Measurements from ENCODE around the gene TRPV6.

The TRPV6 gene

GRCh38 chr7:142856565-142857245 is 28.8 kb downstream of the TRPV6 start:
- FAIRE-seq = no peak
- no peak for DNase-seq (ENCODE audit: insufficient read length, low spot score)

GRCh38 chr7:142855756-142856564 is 29.6 kb downstream of the TRPV6 start:
- DNase-seq (ENCODE audit: insufficient read length, low spot score) (no peak), FAIRE-seq (no peak)

GRCh38 chr7:142855114-142855743 is 30.3 kb downstream of the TRPV6 start:
- DNase-seq (ENCODE audit: insufficient read length, low spot score) (no peak), FAIRE-seq (no peak)

GRCh38 chr7:142854372-142855113 is 31.0 kb downstream of the TRPV6 start, which contains the start of gene EPHB6:
EPHB6 (plus strand) TSS chr7:142855076; CDS start chr7:142863228, 8,152 bp downstream.
- no peak for FAIRE-seq
- DNase-seq (ENCODE audit: insufficient read length, low spot score) = peak; percentile 32

- DNase-seq (ENCODE audit: insufficient read length, low spot score) = peak; percentile 63
Measured at GRCh38 chr7:142853739-142854371, 31.7 kb downstream of the TRPV6 start.

GRCh38 chr7:142851919-142852318 is 33.6 kb downstream of the TRPV6 start:
- FAIRE-seq (no peak), DNase-seq (ENCODE audit: insufficient read length, low spot score) (no peak)

More at GRCh38 chr7:142853739-142854371, 31.7 kb downstream of the TRPV6 start:
- FAIRE-seq = no peak

GRCh38 chr7:142851269-142851668 is 34.3 kb downstream of the TRPV6 start:
- DNase-seq (ENCODE audit: insufficient read length, low spot score) (no peak), FAIRE-seq (no peak)

- no peak for DNase-seq (ENCODE audit: insufficient read length, low spot score)
Measured at GRCh38 chr7:142847353-142847752, 38.2 kb downstream of the TRPV6 start.

GRCh38 chr7:142842251-142842766 is 43.2 kb downstream of the TRPV6 start:
- DNase-seq (ENCODE audit: insufficient read length, low spot score) = no peak
- FAIRE-seq = no peak

More at GRCh38 chr7:142847353-142847752, 38.2 kb downstream of the TRPV6 start:
- no peak for FAIRE-seq

- DNase-seq (ENCODE audit: insufficient read length, low spot score) (no peak), FAIRE-seq (no peak)
Measured at GRCh38 chr7:142838461-142839213, 46.9 kb downstream of the TRPV6 start.

- FAIRE-seq = no peak
- DNase-seq (ENCODE audit: insufficient read length, low spot score) = no peak
Measured at GRCh38 chr7:142836426-142836825, 49.1 kb downstream of the TRPV6 start.

GRCh38 chr7:142835487-142835886 is 50.1 kb downstream of the TRPV6 start:
- DNase-seq (ENCODE audit: insufficient read length, low spot score) (no peak), FAIRE-seq (no peak)

GRCh38 chr7:142833174-142834048 is 52.1 kb downstream of the TRPV6 start:
- no peak for DNase-seq (ENCODE audit: insufficient read length, low spot score)
- FAIRE-seq = no peak

GRCh38 chr7:142832417-142832816 is 53.1 kb downstream of the TRPV6 start:
- DNase-seq (ENCODE audit: insufficient read length, low spot score) = no peak
- no peak for FAIRE-seq

- FAIRE-seq (no peak), DNase-seq (ENCODE audit: insufficient read length, low spot score) (no peak)
Measured at GRCh38 chr7:142827951-142828500, 57.5 kb downstream of the TRPV6 start.

GRCh38 chr7:142822714-142823113 is 62.8 kb downstream of the TRPV6 start:
- DNase-seq (ENCODE audit: insufficient read length, low spot score) = no peak
- FAIRE-seq = no peak

Data from HTR-8/SVneo (cell line).